Medulla oblongata (tissue), 1 donor: ENCODE results near the gene HSD17B12.
"Not testable (repeated sequence)": the region's sequence is repeated elsewhere in the genome, so short reads cannot be mapped to it uniquely, and the experiment has no call there.

Experiments
- DNase-seq: peaks from one replicate; pipeline ENCODE4 v3.0.0-alpha.2; 2015; ENCODE audit errors: extremely low spot score

Gene HSD17B12

DNA sequence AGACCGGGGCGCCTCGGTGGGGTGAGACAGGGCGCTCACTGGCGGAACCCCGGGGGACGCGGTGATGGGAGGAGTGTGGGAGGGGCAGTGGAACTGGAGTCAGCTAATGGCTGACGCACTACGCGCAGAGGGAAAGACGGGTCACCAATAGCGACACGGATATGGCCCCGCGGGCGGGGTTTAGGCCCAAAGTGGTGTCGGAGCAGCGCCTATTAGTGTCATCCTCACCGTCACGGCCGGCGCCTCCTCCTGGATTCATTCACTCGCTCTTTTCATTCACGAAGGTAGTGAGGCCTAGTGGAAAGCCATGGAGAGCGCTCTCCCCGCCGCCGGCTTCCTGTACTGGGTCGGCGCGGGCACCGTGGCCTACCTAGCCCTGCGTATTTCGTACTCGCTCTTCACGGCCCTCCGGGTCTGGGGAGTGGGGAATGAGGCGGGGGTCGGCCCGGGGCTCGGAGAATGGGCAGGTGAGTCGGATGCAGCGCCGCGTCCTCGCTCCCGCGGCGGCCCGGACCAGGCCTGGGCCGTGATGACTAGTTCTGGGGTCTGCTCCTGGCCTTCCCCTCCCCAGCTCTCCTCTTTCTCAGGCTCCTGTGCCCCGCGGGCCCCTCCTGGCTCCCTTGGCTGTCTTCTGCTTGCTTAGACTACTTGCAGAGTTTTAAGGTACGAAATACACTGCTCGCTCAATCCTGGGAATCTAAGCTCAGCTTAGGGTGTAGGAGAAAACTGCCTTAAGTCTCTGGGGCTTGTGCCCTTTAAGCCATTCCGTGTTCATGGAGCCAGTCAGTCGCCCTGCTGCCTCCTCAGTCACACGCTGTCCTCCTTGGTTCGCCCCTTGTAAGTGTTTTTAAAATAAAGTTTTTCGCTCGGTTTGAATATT lies at the start of gene HSD17B12:
Gene HSD17B12 (plus strand): TSS at position 218 of the 880 bp plus-strand sequence. CDS start 90 bp downstream, at position 308.
- peak; percentile 99 for DNase-seq

DNA sequence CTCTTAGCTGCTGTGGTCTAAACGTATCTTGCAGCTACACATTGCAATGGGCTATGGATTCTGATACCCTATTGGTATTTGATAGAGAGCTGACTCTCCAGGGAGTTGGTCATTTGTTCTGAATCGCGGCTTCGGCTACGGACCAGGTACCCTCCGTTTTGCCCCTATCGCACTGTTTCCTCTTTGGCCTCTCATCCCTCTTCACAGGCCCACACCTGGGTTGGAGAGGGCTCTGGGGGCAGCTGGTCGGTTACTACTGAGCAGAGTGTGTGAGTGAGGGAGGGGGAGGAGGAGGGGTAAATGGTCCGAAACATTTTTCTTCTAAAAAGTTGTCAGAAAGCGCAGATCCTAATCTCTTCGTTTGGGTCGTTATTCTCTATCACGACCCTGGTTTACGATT lies 48.8 kb upstream of the HSD17B12 start:
- no peak for DNase-seq

DNA sequence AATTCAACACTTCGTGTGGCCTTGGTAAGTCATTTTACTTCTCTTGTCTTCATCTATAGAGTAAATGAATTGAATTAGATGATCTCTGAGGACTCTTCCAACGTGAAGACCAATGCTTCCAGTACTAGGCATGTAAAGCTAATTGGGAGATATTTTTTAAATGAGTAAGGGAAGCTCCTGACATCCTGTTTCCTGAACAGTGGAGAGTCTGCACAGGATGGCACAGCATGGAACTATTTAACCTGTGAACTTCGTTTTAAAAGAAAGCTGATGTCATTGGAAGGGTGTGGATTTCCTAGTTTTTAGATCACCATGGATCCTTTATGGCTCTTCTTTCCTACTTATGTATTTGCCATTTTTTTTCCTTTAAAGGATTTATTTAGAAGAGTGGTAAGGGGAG lies 48.4 kb upstream of the HSD17B12 start:
- no peak for DNase-seq

- DNase-seq, result no peak
These were observed 41.8 kb upstream of the HSD17B12 start for GRCh38 chr11:43638717-43639116.

DNA sequence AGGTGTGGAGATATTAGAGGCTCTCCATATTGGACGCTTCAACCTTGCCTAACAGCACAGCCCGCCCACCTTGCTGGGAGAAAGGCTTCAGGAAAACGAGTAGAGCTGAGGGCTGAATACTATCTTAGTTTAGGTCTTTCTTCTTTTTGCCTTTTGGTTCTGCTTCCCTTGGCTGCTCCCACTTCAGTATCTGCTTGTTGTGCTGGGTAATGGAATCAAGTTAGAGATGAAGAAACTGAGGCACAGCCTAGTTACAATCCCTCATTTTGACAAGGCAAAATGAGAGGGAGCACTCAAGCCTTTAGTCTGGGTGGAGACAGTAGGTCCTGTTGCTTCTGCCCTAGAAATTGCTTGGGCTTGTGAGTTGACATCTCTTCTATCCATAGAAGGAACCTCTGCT lies 41.3 kb upstream of the HSD17B12 start:
- DNase-seq, result no peak

DNA sequence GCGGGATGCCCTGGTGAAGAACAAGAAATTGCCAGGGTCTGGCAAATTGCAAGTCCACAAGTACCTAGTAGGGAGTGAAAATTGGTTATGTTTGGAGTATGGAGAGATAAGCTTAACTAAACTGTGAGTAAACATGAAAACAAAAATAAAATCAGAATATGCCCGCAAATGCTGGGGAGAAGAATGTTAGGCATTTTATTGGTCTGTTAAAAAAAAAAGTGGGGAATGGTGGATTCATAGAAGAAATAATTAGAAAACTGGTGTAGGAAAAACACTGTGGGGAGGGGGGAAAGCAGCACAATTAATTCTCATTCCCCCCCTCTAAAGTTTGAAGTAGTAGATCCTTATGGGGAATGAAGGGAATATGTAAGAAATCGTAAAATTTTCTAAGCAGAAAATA lies 40.6 kb upstream of the HSD17B12 start:
- DNase-seq, result no peak

GRCh38 chr11:43643898-43644620 lies 36.5 kb upstream of the HSD17B12 start:
- DNase-seq, result peak; percentile 90

GRCh38 chr11:43644621-43645299 lies 35.8 kb upstream of the HSD17B12 start:
- no peak for DNase-seq

GRCh38 chr11:43646767-43647166 lies 33.8 kb upstream of the HSD17B12 start:
- no peak for DNase-seq

GRCh38 chr11:43648888-43649287 lies 31.6 kb upstream of the HSD17B12 start:
- DNase-seq, result no peak

- no peak for DNase-seq
These were observed 31.0 kb upstream of the HSD17B12 start for GRCh38 chr11:43649501-43649900.

GRCh38 chr11:43649921-43650320 lies 30.6 kb upstream of the HSD17B12 start:
- DNase-seq, result no peak

GRCh38 chr11:43663018-43663417 lies 17.5 kb upstream of the HSD17B12 start:
- not testable (repeated sequence) for DNase-seq

GRCh38 chr11:43664295-43664694 lies 16.2 kb upstream of the HSD17B12 start:
- DNase-seq, result no peak

DNA sequence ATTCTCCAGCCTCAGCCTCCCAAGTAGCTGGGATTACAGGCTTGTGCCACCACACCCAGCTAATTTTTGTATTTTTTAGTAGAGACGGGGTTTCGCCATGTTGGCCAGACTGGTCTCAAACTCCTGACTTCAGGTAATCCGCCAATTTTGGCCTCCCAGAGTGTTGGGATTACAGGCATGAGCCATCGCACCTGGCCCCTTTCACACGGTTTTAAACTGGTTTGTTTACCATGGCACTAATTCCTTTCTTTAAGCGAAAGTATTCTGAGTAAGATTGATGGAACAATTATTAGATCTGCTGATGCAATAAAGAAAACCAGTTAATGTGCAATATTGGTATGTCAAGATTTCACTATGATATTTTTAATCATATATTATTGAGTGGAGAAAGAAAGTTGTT lies 9.3 kb upstream of the HSD17B12 start:
- not testable (repeated sequence) for DNase-seq

GRCh38 chr11:43674560-43674959 lies 6.0 kb upstream of the HSD17B12 start:
- DNase-seq, result no peak

- DNase-seq, result no peak
These were observed 3.6 kb upstream of the HSD17B12 start for GRCh38 chr11:43676933-43677332.

DNA sequence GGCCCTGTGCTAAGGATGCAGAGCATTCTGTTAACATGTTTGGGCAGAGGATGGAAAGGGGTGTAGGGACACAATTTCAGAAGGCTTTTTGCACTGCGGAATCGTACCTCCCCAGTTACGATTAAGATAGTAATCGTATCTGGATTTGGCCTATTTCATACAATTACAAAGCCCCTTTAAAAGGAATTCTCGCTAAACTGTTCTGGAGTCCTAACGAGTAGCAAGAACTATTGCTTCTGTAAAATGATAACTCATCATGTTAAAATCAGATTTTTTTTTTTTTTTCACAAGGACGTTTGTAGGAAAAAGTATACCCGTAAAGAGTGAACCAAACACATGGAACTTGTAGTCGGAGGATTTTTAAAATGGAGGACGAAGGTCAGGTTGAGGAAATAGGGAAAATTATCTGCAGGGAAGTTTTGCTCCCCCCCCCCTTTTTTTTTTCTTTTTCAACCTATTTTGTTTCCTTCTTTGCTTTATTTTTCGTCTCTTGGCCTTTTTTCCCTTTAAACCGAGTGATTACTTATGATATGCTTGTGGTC lies 934 bp downstream of the HSD17B12 start:
- DNase-seq, result peak; percentile 9

GRCh38 chr11:43682081-43682480 lies 1.5 kb downstream of the HSD17B12 start:
- not testable (repeated sequence) for DNase-seq

DNA sequence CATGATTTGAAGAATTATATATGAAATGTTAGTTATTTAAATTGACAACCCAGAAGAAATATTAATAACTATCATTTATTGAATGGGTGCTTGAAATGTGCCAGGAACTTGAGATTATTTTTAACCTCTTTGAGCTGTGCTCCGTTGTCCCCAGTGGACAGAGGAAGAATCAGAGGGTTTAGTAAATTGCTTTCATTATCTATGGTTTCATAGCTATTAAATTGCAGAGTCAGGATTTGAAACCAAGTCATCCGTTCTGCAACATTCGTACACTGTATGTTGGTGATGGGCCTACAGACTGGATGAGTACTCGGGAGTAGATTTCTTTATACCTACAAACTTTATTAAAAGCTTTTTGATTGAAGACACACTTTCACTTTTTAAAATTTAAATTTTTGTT lies 4.9 kb downstream of the HSD17B12 start:
- no peak for DNase-seq

DNA sequence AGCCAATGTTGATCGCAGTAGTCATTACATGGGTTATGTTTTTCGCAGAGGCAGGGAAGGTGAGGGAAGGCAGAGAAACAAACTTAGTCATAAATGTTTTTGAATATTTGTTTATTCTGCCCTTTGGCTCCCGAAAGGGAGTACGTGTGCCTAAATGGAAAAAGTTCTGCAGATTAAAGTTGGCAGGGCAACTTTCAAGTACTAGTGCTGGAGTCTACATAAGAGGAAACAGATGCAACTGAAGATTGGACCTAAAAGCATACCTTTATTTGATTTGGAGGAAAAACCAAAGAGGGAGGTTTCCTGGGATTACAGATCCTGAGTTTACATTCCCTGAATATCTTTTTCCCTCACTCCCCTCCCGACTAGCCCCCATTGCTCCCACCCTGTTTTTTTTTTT lies 5.7 kb downstream of the HSD17B12 start:
- DNase-seq, result no peak
